NCI-H1048 (cell line): ENCODE measurements around the gene EVA1B.

ENCODE experiments used
- DNase-seq: peaks from one replicate; lab custom pipeline; 2025; lab: John Stamatoyannopoulos, UW

EVA1B gene

GRCh38 chr1:36279110-36279788 lies 44.2 kb downstream of the EVA1B start:
- DNase-seq: no peak

DNA sequence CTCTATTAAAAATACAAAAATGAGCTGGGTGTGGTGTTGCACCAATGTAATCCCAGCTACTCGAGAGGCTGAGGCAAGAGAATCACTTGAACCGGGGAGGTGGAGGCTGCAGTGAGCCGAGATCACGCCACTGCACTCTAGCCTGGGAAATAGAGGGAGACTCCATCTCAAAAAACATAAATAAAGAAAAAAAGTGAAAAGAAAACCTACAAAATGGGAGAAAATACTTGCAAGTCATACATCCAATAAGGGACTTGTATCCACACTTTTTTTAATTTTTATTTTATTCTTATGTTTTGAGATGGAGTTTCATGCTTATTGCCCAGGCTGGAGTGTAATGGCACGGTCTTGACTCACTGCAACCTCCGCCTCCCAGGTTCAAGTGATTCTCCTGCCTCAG lies 46.8 kb downstream of the EVA1B start:
- DNase-seq: no peak

DNA sequence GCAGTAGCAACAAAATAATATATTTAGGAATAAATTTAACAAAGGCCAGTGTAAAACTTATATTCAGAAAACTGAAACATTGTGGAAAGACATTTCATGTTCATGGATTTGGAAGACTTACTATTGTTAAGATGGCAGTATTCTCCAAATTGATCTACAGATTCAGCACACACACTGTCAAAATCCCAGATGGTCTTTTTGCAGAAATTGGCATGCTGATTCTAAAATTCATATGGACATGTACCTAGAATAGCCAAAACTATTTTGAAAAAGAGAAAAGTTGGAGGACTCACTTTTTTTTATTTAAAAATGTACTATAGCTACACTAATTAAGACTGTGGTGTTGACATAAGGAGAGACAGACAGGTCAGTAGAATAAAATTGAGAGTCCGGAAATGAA lies 49.2 kb downstream of the EVA1B start:
- no peak for DNase-seq

DNA sequence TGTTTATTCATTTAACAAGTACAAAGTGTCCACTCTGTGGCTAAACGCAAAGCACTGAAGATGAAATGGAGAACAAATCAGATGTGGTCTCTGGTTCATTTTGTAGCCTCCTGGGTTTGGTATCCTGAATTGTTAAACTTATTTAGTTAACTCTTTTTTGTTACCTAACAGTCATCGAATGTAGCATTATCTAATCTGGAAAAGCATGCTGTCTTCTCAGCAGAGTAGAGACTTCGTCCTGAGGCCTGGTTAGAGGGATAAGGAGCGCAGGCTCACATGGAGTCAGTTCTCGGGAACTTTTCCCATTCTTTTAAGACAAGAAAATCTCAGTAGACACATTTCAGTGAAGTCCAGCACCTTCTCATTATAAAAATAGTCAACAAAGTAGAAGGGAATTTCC lies 50.4 kb downstream of the EVA1B start:
- DNase-seq: no peak
